Transverse colon (tissue), 4 donors: ENCODE results near the gene CAMTA1.

ENCODE experiments used
- POLR2A ChIP-seq: fragments of 450-650 bp; IDR thresholded peaks from one replicate; pipeline ENCODE4 v1.6.1; 2016; ENCODE audit warnings: antibody characterized with exemption, mild to moderate bottlenecking, moderate library complexity
- POLR2AphosphoS5 ChIP-seq, 3 donors: sonication (generic); formaldehyde crosslinking; IDR thresholded peaks; one replicate each; pipeline ENCODE4 v1.6.1; 2016; ENCODE audit warnings: antibody characterized with exemption in 3 of 3
- TF ChIP-seq, protein P1 (sequence below), 5 experiments: fragments of 200-600 bp in 3 of 5; fragments of 450-650 bp in 2 of 5; sonication (generic) in 3 of 5; IDR thresholded peaks; 1 replicate in 2 of 5; 2 replicates in 3 of 5; pipeline ENCODE4 v1.5.1; 2016 to 2017; ENCODE audit warnings: antibody characterized with exemption in 5 of 5, inconsistent platforms in 3 of 5, mild to moderate bottlenecking in 2 of 5, moderate library complexity in 1 of 5

DNA sequence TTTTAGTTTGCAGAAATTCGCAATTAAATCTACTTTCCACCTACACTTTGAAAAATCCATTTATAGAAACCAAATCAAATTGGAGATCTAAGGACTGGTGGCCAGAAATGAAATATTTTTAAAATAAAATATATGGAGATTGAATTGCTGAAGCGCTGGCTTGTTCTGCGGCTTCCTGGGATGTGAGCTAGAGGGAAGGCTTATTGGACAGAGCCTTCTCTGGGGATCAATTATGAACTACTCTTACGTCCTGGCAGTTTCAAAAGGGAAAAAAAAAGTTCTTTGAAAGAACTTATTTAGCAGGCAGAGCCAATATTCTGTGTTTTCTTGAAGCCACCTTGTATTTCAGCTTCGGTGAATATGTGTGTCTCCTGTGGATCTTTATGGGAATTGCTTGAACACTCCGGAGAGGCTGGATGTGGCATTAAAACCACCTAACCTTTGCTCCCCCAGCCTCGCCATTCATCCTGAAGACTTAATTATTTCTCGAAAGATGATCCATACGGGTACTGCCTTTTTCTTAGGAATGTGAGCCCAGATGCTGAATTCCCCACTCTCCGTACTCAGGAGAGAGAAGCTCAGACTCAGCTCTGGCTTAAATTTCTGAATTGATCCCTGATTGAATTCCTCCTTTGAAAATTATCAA, 506.9 kb downstream of the CAMTA1 start:
- TF ChIP-seq, protein P1, sequence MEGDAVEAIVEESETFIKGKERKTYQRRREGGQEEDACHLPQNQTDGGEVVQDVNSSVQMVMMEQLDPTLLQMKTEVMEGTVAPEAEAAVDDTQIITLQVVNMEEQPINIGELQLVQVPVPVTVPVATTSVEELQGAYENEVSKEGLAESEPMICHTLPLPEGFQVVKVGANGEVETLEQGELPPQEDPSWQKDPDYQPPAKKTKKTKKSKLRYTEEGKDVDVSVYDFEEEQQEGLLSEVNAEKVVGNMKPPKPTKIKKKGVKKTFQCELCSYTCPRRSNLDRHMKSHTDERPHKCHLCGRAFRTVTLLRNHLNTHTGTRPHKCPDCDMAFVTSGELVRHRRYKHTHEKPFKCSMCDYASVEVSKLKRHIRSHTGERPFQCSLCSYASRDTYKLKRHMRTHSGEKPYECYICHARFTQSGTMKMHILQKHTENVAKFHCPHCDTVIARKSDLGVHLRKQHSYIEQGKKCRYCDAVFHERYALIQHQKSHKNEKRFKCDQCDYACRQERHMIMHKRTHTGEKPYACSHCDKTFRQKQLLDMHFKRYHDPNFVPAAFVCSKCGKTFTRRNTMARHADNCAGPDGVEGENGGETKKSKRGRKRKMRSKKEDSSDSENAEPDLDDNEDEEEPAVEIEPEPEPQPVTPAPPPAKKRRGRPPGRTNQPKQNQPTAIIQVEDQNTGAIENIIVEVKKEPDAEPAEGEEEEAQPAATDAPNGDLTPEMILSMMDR (IDR thresholded peaks at IDR 0.05) = no peak
- TF ChIP-seq POLR2AphosphoS5 (IDR thresholded peaks at IDR 0.05) (no peak), POLR2A (no peak)
